Activated CD4-positive, alpha-beta T cell treated with anti-CD3 and anti-CD28 coated beads, Interleukin-2, Interleukin-4, amounts not matched to agents 100 ng/mL and 50 ng/mL, durations not matched to agents 16 hours and 8 hours (primary cell): ENCODE data around the gene CHRNE.
"Not testable (repeated sequence)": the region's sequence is repeated elsewhere in the genome, so short reads cannot be mapped to it uniquely, and the experiment has no call there.

ENCODE experiments used
- DNase-seq: peaks from one replicate; pipeline ENCODE4 v3.0.0-alpha.2; 2020; ENCODE audit warnings: low spot score

Gene CHRNE

DNA sequence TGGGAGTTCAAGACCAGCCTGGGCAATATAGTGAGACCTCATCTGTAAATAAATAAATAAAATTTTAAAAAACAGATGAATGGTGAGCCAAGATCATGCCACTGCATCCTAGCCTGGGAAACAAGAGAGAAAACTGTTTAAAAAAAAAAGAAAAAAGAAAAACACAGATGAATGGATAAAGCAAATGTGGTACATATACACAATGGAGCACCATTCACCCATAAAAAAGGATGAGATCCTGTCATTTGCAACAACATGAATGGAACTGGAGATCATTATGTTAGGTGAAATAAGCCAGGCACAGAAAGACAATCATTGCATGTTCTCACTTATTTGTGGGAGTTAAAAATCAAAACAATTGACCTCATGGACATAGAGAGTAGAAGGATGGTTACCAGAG lies 3.7 kb upstream of the CHRNE start:
- DNase-seq, result not testable (repeated sequence)

DNA sequence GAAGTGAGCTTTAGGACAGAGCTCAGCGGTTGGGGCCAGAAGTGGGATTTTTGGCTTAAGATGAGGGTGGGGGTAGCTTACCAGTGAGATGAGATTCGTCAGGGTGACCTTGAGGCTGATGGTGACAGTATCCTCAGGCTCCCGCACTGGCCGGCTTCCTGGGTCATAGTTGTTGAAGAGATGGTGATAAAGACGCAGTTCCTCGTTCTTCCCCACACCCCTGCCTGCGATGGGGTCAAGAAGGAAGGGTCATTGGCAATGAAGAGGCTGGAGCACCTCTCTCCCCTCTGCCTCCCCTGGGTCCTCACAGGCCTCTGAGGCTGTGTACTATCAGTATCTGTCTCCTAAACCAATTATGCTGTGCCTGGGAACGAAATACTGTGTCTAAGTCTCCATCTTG lies 358 bp downstream of the CHRNE start:
- DNase-seq, result no peak

DNA sequence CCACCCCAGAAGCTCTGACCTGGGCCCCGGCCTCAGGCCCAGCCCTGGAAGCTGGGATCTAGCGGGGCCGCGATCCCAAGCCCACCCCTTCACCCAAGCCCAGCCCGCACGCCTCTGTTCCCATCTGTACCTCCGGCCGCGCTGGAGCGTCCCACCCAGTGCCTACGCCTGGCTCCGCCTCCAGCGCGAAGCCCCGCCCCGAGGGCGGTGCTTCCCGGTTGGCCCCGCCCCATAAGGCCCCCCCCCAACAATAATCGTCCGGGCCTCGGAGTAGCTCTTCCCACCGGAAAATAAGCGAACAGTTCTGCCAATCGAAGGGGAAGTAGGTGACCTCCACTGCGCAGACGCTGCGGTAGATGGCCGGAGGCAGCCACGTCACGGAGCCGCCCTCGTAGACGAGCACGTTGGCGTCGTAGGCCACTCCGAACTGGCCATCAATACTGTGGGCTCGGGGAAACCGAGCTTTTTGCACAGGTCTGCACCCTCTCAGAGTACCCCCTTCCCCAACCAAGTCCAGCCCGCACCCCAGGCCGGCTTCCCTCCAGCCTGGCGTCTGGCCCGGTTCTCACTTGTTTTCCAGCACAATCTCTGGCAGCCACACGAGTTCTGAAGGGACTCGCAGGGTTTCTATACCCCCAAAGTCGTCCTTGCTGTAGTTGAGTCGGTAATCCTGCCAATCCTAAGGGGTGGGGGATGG lies 1.1 kb downstream of the CHRNE start:
- no peak for DNase-seq

DNA sequence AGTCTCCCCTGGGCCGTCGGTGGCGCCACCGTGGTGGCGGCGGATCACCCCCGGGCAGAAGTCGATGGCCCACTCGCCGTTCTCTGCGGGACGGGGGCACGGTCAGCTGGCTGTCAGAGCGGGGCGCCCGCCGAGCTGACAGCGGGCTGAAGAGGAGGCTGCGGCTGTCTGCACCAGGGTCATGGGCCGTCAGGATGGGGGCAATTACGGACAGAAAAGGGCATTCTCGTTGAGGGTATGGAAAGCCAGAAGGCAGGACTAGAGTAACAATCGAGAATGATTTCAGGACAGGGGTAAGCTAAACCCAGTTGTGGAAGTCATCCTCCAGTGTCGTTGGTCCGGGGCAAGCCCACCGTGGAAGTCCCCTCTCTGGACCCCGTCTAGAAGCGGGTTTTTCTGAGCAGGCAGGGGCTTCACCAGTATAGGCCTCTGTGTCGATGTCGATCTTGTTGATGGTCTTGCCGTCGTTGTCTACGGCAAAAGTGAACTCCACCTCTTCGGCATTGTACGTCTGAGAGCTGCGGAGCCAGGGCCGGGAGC lies 1.7 kb downstream of the CHRNE start:
- DNase-seq, result no peak

DNA sequence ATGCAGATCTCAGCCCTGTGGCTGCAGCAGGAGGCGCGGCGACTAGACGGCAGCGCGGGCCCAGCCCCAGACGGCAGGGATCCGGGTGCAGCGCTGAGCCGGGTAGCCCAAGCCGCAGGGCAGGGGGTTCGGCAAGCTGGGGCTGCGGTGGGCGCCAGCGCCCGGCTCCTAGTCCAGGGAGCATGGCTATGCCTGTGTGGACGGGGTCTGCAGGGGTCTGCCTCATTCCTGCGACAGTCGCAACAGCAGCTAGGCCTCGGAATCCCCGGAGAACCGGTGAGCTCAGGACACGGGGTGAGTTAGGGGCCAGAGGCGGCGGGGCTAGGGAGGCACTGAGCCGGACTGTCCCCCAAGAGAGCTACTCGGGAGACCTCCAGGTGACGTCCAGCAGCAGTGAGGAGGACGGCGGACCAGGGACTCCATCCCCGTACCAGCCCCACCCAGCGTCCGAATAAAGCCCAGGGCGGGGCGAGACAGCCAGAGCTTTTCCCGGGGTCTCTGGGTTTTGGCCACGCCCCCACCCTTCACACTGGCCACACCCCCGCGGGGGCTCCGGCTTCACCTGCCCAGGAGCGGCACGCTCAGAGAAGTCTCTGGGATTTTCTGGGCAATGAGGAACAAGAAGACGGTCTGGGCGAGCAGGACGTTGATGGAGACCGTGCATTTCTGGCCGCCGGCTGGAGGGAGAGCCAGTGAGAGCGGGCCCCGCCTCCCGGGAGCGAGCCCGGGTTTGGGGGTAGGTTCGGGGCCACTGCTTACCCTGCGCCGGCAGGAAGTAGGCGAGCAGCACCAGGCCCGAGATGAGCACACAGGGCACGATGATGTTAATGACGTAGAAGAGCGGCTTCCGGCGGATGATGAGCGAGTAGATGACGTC lies 2.4 kb downstream of the CHRNE start:
- peak; percentile 42 for DNase-seq

DNA sequence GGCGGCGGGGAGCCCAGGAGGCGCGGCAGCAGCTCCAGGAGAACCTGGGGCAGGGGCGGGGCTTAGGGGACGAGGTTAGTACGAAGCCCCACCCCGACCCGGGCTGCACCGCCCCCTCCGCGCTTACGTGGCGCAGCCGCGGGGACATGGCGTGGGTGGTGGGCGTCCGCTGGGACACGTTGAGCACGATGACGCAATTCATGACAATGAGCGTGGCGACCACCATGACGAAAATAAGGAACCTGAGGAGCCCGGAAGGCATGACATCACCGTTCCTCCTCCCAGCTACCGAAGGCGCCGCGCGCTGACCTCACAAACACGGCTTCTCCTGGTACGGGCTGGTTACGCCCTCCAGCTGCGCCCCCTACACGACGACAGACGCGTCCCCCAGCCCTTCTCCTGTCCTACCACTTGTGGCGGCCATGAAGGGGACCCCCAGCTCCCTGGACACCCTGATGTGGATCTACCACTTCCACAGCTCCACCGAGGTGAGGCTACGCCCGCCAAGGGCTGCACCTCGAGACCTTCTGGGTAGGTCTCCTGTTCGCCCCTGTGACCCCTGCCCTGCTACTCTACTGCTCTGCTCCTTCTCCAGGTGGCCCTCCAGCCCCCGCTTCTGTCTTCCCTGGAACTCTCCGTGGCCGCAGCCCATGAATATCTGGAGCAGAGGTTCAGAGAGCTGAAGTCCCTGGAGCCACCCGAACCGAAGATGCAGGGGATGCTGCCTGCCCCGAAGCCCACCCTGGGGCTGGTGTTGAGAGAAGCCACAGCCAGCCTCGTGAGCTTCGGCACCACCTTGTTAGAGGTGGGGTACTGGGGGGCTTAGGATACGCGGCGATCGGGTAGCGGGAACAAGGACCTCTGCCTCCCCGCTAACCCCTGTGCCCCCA lies 3.3 kb downstream of the CHRNE start, which contains the start of gene C17orf107:
Gene C17orf107 (plus strand): TSS at position 196 of the 890 bp plus-strand sequence. CDS start 227 bp downstream, at position 423.
- DNase-seq, result peak; percentile 76

DNA sequence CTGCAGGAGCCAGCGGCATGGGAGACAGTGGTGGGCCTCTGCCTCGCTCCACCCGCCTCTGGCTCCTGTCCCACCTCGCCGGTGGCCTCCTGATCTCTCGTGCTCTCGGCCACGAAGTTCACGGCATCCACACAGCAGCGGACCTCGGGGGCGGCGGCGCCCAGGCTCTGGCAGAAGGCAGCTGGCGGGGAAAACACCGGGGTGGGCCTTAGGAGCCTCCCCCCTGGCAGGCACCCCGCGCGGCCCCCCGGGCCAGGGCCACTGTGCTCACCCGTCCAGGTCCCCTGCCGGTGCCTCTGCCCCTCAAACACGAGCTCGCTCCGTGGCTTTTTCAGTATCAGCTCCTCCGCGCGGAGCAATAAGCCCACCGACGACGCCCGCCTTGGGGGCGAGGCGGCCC lies 4.0 kb downstream of the CHRNE start:
- DNase-seq, result no peak

DNA sequence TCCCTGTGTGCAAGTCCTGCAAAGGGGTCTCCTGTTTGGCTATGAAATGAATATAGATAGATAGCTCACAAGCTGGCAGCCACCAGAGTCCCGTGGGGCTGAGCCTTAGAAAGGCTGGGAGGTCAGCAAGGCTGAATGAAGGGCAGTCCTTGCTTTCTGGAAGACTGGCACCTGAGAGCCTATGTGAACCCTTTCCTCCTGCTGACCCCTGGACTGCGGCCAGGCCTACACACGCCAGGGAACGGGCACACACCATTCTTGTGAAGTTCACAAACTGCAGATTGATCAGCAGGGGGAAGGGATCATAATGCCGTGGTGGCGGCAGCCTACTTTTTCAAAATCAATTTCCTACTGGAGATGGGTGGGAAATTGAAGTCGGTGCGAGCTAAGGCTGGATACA lies 4.5 kb downstream of the CHRNE start:
- no peak for DNase-seq

DNA sequence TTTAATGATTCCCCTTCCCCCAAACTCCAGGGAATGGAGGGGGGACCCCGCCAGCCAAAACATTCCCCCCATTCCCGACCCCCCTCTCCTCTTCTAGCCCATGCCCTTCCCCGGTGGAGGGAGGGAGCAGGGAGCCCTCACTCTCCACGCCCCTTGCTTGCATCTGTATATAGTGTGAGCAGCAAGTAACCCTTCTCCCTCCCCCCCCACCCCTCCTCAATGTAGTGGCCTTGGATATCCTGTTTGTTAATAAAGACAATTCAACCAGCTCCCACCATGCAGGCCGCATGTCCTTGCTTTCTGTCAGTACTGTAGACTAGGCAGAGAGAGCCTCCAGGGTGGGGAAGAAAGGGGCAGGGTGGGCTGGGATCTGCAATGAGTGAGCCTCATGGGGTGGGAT lies 5.1 kb downstream of the CHRNE start:
- DNase-seq, result no peak

DNA sequence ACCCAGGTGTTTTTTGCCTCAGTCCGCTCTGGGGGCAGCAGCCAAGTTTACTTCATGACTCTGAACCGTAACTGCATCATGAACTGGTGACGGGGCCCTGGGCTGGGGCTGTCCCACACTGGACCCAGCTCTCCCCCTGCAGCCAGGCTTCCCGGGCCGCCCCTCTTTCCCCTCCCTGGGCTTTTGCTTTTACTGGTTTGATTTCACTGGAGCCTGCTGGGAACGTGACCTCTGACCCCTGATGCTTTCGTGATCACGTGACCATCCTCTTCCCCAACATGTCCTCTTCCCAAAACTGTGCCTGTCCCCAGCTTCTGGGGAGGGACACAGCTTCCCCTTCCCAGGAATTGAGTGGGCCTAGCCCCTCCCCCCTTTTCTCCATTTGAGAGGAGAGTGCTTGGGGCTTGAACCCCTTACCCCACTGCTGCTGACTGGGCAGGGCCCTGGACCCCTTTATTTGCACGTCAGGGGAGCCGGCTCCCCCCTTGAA lies 5.7 kb downstream of the CHRNE start:
- no peak for DNase-seq

DNA sequence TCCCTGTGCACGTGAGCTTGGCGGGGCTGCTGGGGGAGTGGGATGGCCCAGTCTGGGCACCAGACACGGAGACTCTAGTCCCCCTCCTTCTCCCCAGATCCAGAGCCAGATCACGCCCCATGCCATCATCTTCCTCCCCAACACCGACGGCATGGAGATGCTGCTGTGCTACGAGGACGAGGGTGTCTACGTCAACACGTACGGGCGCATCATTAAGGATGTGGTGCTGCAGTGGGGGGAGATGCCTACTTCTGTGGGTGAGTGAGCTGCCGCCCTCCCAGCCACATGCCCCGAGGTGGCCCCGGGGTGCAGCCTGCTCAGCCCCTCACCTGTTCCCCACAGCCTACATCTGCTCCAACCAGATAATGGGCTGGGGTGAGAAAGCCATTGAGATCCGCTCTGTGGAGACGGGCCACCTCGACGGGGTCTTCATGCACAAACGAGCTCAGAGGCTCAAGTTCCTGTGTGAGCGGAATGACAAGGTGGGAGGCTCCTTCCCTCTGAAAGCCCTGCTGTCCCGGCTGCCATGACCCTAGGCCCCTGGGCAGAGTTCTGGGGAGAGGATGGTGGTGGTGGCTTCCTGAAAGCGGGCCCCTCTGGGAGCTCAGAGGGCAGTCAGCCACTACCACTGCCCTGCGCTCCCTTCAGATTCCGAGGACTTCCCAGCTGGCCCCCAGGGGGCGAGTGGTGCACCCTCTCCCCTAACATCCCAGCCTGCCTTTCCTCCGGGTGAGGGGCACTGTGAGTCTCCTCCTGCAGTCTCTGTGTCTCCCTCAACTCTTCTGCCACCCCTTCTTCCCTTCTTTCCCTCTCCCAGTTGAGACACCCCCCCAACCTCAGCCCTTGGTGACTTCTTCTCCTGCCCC lies 6.3 kb downstream of the CHRNE start:
- DNase-seq, result no peak

DNA sequence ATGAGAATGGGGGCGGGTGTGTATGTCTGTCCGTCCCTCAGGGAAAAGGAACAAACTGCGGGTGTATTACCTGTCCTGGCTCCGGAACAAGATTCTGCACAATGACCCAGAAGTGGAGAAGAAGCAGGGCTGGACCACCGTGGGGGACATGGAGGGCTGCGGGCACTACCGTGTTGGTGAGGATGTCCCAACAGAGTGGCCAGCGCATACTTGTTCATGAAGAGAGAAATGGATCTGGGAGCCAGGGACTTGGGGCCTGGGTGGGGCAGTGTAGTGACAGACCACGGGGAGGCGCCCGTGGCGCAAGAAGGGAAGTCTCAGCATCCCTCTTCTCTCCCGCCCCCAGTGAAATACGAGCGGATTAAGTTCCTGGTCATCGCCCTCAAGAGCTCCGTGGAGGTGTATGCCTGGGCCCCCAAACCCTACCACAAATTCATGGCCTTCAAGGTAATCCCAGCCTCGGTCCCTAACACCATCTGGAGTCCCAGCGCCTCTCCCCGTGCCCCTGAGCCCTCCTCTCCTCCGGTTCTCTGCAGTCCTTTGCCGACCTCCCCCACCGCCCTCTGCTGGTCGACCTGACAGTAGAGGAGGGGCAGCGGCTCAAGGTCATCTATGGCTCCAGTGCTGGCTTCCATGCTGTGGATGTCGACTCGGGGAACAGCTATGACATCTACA lies 7.1 kb downstream of the CHRNE start:
- DNase-seq, result no peak

DNA sequence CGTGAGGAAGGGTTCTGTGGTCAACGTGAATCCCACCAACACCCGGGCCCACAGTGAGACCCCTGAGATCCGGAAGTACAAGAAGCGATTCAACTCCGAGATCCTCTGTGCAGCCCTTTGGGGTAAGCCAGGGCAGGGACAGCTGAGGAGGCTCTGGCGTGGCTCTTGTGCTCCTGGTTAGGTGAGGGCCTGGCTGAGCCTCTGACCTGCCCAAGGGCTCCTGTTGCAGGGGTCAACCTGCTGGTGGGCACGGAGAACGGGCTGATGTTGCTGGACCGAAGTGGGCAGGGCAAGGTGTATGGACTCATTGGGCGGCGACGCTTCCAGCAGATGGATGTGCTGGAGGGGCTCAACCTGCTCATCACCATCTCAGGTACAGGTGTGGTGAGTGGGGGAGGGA lies 7.8 kb downstream of the CHRNE start:
- DNase-seq, result no peak

DNA sequence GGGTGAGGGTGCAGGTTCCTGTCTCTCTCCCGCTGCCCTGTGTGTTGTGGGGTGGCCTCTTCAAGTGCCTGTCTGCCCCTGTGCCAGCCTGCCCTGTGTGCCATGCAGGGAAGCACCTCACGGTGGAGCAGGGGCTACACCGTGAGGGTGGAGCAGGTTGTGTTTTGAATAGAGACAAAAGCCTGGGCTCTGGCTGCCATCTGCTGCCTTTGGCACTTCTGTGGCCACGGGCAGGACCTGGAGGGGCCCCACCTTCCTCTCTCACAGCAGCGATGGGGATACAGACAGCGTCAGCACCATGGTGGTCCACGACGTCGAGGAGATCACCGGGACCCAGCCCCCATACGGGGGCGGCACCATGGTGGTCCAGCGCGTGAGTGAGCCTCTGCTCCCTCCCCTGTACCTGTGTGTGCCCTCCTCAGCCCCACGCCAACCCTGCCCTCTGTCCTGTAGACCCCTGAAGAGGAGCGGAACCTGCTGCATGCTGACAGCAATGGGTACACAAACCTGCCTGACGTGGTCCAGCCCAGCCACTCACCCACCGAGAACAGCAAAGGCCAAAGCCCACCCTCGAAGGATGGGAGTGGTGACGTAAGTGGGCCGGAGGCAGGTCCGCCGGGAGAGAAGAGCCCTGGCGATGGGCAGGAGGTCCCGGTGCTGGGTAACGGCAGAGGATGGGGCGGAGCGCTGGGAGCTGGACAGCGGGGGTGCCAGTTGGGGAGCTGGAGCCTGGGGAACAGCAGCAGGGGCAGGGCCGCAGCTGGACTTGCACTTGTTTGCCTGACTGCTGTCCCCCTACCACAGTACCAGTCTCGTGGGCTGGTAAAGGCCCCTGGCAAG lies 9.0 kb downstream of the CHRNE start:
- DNase-seq, result no peak

DNA sequence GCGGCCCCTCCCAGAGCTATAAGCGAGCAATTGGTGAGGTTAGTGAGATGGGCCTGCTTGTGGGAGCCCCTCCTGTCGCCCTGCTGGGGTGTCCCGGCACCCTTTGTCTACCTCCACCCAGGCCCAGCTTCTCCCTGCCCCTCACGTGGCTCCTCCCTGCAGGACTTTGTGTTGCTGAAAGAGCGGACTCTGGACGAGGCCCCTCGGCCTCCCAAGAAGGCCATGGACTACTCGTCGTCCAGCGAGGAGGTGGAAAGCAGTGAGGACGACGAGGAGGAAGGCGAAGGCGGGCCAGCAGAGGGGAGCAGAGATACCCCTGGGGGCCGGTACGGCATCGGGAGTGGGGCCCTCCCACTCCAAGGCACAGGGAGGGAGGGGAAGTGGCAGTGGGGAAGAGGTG lies 9.6 kb downstream of the CHRNE start:
- no peak for DNase-seq

DNA sequence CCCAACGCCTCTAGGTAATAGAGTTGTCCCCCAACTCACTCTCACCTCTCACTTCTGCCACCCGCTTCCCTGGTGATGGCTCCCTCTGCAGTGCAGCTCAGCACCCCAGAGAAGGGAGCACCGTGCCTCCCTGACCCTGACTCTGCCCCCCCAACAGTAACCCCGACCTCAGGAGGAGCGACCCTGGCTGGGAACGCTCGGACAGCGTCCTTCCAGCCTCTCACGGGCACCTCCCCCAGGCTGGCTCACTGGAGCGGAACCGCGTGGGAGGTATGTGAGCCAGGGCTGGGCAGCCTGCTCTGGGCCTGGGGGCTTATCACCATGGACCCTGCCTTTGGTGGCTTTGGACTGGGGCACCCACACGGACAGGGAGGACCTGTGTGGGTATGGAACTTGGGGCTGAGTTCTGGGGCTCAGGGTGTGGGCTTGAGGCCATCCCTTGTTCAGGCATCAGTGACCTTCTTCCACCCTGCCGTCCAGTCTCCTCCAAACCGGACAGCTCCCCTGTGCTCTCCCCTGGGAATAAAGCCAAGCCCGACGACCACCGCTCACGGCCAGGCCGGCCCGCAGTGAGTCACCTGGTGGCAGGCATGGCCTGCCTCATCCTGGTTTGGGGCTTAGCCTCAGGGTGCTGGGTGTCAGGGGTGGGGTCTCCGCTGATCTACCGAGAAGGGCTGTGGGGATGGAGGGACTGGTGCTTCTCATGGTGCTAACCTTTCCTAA lies 10.2 kb downstream of the CHRNE start:
- DNase-seq, result no peak

DNA sequence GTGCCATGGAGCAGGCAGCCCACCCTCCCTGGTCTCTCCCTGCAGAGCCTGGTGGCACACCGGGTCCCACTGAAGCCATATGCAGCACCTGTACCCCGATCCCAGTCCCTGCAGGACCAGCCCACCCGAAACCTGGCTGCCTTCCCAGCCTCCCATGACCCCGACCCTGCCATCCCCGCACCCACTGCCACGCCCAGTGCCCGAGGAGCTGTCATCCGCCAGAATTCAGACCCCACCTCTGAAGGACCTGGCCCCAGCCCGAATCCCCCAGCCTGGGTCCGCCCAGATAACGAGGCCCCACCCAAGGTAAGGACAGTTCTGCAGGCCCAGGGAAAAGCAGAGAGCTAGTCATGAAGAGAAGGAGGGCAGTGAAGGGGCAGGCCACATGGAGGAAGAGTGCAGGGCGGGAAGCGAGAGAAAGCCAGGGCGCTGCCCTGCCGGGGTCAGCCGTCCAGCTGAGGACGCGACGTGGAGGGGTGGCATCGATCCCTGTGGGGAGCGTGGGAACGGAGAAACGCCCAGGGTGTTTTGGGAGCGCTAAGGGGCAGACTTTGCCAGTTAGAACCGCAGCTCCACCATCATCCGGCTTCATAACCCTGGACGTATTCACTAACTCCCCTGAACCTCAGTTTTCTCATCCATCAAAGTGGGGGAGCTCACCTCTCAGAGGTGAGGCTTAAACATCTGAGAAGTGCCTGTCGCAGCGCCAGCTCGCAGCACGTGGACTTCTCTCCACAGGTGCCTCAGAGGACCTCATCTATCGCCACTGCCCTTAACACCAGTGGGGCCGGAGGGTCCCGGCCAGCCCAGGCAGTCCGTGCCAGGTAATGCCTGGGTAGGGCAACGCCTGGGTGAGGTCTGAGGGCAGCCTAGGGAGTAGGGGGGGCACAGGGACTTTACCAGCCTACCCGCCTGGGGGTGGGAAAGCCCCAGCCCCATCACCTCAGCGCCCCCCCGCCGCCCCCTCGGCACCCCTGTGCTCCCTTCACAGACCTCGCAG lies 11.2 kb downstream of the CHRNE start:
- DNase-seq, result no peak
